ENCODE measurements around the gene BAK1.

Gene BAK1

DNA sequence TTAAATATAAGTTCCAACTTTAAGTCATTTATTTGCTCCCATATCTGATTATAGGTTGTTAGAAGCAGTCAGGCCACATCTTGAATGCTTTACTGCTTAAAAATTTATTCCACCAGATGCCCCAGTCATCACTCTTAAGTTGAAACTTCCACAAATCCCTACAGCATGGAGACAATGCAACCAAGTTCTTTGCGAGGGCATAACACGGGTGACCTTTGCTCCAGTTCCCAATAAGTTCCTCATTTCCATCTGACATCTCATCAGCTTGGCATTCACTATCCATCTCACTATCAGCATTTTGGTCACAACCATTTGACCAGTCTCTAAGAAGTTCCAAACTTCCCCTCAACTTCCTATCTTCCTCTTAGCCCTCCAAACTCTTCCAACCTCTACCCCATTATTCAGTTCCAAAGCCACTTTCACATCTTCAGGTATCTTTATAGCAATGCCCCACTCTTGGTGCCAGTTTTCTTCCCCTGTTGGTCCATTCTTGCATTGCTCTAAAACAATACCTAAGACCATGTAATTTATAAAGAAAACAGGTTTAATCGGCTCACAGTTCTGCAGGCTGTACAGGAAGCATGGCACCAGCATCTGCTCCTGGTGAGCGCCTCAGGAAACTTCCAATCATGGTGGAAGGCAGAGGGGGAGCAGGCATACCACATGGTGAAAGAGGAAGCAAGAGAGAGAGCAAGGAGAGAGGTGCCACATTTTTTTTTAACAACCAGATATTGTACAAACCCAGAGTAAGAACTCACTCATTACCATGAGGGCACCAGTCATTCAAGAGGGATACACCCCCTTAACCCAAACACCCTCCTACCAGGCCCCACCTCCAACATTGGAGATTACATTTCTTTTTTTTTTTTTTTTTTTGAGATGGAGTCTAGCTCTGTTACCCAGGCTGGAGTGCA lies 25.1 kb upstream of the BAK1 start:
- Histone ChIP-seq H3K27me3 (ENCODE audit: control insufficient read depth, low read length) (no peaks in the 10 kb centered on the region), H3K4me3 (ENCODE audit: low read length) (no peak overlapping the region), H4K20me1 (ENCODE audit: control insufficient read depth, insufficient read depth, low read depth, low read length) (no peaks in the 10 kb centered on the region), H3K36me3 (ENCODE audit: control insufficient read depth, low read length) (no peaks in the 10 kb centered on the region), H3K4me2 (ENCODE audit: low read length) (no peak overlapping the region), H3K27ac (ENCODE audit: low read depth, low read length) (no peak overlapping the region), H3K4me1 (ENCODE audit: control insufficient read depth, low read length) (peaks cover 40% of the 10 kb centered on the region), H3K9me2 (replicated peaks; ENCODE audit: control insufficient read depth, low read length) (no peaks in the 10 kb centered on the region), H3K9me3 (ENCODE audit: control insufficient read depth, insufficient read depth, low read length) (no peaks in the 10 kb centered on the region), H3K79me2 (ENCODE audit: control insufficient read depth, low read length) (no peaks in the 10 kb centered on the region), H3F3A (ENCODE audit: control insufficient read depth, insufficient read depth) (no peaks in the 10 kb centered on the region)
- TF ChIP-seq EZH2phosphoT487 (IDR thresholded peaks at IDR 0.05; ENCODE audit: borderline replicate concordance, low read length): no peak
- TF ChIP-seq, protein P1, sequence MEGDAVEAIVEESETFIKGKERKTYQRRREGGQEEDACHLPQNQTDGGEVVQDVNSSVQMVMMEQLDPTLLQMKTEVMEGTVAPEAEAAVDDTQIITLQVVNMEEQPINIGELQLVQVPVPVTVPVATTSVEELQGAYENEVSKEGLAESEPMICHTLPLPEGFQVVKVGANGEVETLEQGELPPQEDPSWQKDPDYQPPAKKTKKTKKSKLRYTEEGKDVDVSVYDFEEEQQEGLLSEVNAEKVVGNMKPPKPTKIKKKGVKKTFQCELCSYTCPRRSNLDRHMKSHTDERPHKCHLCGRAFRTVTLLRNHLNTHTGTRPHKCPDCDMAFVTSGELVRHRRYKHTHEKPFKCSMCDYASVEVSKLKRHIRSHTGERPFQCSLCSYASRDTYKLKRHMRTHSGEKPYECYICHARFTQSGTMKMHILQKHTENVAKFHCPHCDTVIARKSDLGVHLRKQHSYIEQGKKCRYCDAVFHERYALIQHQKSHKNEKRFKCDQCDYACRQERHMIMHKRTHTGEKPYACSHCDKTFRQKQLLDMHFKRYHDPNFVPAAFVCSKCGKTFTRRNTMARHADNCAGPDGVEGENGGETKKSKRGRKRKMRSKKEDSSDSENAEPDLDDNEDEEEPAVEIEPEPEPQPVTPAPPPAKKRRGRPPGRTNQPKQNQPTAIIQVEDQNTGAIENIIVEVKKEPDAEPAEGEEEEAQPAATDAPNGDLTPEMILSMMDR (IDR thresholded peaks at IDR 0.05; ENCODE audit: low read depth, low read length, poor library complexity, severe bottlenecking): no peak

DNA sequence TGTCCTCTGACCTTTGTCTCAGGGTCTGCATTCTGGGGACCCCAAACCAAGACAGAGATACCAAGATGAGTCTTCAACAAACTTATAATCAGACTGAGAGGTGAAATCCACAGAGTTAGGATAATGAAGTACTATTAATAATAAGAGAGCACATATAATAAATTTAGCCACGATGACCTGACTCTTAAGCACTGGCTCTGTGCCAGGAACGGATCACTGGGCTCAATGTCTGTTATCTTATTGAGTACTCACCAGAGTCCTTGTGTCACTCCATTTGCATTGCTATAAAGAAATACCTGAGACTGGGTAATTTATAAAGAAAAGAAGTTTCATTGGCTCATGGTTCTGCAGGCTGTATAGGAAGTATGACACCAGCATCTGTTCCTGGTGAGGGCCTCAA lies 22.1 kb upstream of the BAK1 start:
- Histone ChIP-seq H3K27me3 (ENCODE audit: control insufficient read depth, low read length) (no peaks in the 10 kb centered on the region), H3K9me3 (ENCODE audit: control insufficient read depth, insufficient read depth, low read length) (no peaks in the 10 kb centered on the region), H3K4me3 (ENCODE audit: low read length) (no peak overlapping the region), H4K20me1 (ENCODE audit: control insufficient read depth, insufficient read depth, low read depth, low read length) (no peaks in the 10 kb centered on the region), H3K36me3 (ENCODE audit: control insufficient read depth, low read length) (no peaks in the 10 kb centered on the region), H3K79me2 (ENCODE audit: control insufficient read depth, low read length) (no peaks in the 10 kb centered on the region), H3K27ac (ENCODE audit: low read depth, low read length) (no peak overlapping the region), H3K4me1 (ENCODE audit: control insufficient read depth, low read length) (peaks cover 24% of the 10 kb centered on the region), H3F3A (ENCODE audit: control insufficient read depth, insufficient read depth) (0 out of 2 replicates have a peak, but pooled peaks cover 2% of the 10 kb centered on the region), H3K9me2 (replicated peaks; ENCODE audit: control insufficient read depth, low read length) (no peaks in the 10 kb centered on the region), H3K4me2 (ENCODE audit: low read length) (peak overlapping the region; percentile 25; the same call in 1 of the 2 replicates)
- no peak for TF ChIP-seq EZH2phosphoT487 (IDR thresholded peaks at IDR 0.05; ENCODE audit: borderline replicate concordance, low read length)
- TF ChIP-seq, protein P1 (IDR thresholded peaks at IDR 0.05; ENCODE audit: low read depth, low read length, poor library complexity, severe bottlenecking): no peak

DNA sequence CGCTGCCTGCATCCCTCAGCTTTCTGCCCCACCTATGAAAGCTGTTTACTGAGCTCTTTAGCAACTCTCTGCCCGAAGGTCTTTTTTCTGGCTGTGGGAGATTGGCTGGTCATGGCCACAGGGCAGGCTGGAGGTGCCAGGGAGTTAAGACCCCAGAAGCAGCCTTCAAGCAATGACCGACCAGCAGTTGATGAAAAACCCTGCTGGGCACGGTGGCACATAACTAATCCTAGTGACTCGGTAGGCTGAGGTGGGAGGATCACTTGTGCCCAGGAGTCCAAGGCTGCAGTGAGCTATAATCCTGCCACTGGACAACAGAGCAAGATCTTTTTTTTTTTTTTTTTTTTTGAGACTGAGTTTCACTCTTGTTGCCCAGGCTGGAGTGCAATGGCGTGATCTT lies 20.7 kb upstream of the BAK1 start:
- Histone ChIP-seq H3K9me3 (ENCODE audit: control insufficient read depth, insufficient read depth, low read length) (no peaks in the 10 kb centered on the region), H3K9me2 (replicated peaks; ENCODE audit: control insufficient read depth, low read length) (no peaks in the 10 kb centered on the region), H3K27ac (ENCODE audit: low read depth, low read length) (no peak overlapping the region), H3K27me3 (ENCODE audit: control insufficient read depth, low read length) (no peaks in the 10 kb centered on the region), H3K36me3 (ENCODE audit: control insufficient read depth, low read length) (no peaks in the 10 kb centered on the region), H3K4me2 (ENCODE audit: low read length) (no peak overlapping the region), H3K79me2 (ENCODE audit: control insufficient read depth, low read length) (no peaks in the 10 kb centered on the region), H3F3A (ENCODE audit: control insufficient read depth, insufficient read depth) (0 out of 2 replicates have a peak, but pooled peaks cover 2% of the 10 kb centered on the region), H4K20me1 (ENCODE audit: control insufficient read depth, insufficient read depth, low read depth, low read length) (no peaks in the 10 kb centered on the region), H3K4me3 (ENCODE audit: low read length) (no peak overlapping the region), H3K4me1 (ENCODE audit: control insufficient read depth, low read length) (peaks cover 33% of the 10 kb centered on the region)
- TF ChIP-seq EZH2phosphoT487 (IDR thresholded peaks at IDR 0.05; ENCODE audit: borderline replicate concordance, low read length): no peak
- TF ChIP-seq, protein P1 (IDR thresholded peaks at IDR 0.05; ENCODE audit: low read depth, low read length, poor library complexity, severe bottlenecking): no peak
